ENCODE data around the gene DTX3. TPM values are rescaled to one million over a fixed set of nuclear protein-coding genes. Genes with fewer than 3 reads are reported as not detected.

Gene DTX3
- total RNA-seq, 1 donor from 2014 or later, result 83.0 TPM

DNA sequence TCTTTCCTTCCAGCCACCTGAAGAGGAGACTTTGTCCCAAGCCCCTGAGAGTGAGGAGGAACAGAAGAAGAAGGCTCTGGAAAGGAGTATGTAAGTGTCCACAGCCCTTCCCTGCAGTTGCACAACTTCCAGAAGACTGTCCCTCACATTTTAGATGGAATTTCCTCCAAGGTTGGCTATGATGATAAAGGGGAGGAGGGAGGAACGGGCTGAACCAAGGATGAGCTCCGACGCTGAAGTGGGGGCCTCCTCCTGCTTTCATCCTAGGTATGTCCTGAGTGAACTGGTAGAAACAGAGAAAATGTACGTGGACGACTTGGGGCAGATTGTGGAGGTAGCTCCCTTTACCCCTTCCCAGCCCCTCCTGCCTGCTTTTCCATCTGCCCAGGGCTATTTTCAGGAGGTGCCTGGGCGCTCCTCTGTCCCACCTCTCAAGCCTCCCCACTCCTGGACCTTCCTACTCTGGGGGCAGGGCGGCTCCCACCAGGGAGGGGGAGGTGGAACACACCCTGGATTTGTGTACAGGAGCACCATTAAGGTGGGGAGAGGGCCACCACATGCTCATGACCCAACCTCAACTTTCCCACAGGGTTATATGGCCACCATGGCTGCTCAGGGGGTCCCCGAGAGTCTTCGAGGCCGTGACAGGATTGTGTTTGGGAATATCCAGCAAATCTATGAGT lies 8.9 kb downstream of the DTX3 start:
- H3K4me1 Mint-ChIP-seq (ENCODE audit: low read depth), result peaks cover 6% of the 10 kb centered on the region
- H3K36me3 Mint-ChIP-seq (ENCODE audit: insufficient read depth), result peaks cover 17% of the 10 kb centered on the region
- no peak overlapping the region for H3K27ac Mint-ChIP-seq
- peaks cover 68% of the 10 kb centered on the region for H3K27me3 Mint-ChIP-seq
- no peak for DNase-seq (ENCODE audit: low spot score, unreplicated experiment)
- no peak overlapping the region for H3K4me3 Mint-ChIP-seq (ENCODE audit: low read depth)
- no peaks in the 10 kb centered on the region for H3K9me3 Mint-ChIP-seq (ENCODE audit: low read depth)
- TF ChIP-seq CTCF (IDR thresholded peaks at IDR 0.05; ENCODE audit: unreplicated experiment), result no peak

DNA sequence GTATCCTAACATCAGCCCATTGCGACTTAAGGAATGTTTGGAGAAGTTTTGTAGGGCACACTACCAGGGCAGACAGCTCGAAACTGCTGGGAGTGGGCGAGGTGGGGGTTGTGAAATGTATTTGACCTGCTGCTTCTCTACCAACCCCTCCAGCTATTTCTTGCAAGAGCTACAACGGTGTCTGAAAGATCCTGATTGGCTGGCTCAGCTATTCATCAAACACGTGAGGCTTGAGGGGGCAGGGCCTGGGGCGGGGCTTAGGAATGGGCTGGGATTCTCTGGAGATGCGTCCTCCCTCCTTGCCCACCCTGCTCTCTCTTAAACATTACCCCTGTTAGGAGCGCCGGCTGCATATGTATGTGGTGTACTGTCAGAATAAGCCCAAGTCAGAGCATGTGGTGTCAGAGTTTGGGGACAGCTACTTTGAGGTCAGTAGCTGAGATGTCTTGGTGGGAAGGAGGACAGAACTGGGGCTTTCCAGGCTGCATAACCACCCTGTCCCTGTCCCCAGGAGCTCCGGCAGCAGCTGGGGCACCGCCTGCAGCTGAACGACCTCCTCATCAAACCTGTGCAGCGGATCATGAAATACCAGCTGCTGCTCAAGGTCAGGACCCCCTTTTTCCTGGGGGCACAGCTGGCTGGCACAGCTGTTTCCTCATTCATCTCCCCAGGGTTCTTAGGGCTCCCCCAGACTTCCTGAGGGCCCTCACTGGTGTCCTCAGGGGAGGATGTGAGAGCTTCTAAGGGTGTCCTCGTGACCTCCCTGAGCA lies 9.7 kb downstream of the DTX3 start:
- H3K36me3 Mint-ChIP-seq (ENCODE audit: insufficient read depth), result peaks cover 14% of the 10 kb centered on the region
- no peak for TF ChIP-seq CTCF (IDR thresholded peaks at IDR 0.05; ENCODE audit: unreplicated experiment)
- no peaks in the 10 kb centered on the region for H3K9me3 Mint-ChIP-seq (ENCODE audit: low read depth)
- DNase-seq (ENCODE audit: low spot score, unreplicated experiment), result no peak
- H3K27me3 Mint-ChIP-seq, result peaks cover 70% of the 10 kb centered on the region
- H3K27ac Mint-ChIP-seq, result no peak overlapping the region
- H3K4me1 Mint-ChIP-seq (ENCODE audit: low read depth), result peaks cover 8% of the 10 kb centered on the region
- H3K4me3 Mint-ChIP-seq (ENCODE audit: low read depth), result no peak overlapping the region

- no peak for TF ChIP-seq CTCF (IDR thresholded peaks at IDR 0.05; ENCODE audit: unreplicated experiment)
- no peak overlapping the region for H3K27ac Mint-ChIP-seq
- H3K36me3 Mint-ChIP-seq (ENCODE audit: insufficient read depth), result peaks cover 13% of the 10 kb centered on the region
- H3K4me1 Mint-ChIP-seq (ENCODE audit: low read depth), result peaks cover 6% of the 10 kb centered on the region
- no peak overlapping the region for H3K4me3 Mint-ChIP-seq (ENCODE audit: low read depth)
- H3K27me3 Mint-ChIP-seq, result peaks cover 70% of the 10 kb centered on the region
- no peaks in the 10 kb centered on the region for H3K9me3 Mint-ChIP-seq (ENCODE audit: low read depth)
- no peak for DNase-seq (ENCODE audit: low spot score, unreplicated experiment)
These were observed 10.4 kb downstream of the DTX3 start for GRCh38 chr12:57614948-57615500.

DNA sequence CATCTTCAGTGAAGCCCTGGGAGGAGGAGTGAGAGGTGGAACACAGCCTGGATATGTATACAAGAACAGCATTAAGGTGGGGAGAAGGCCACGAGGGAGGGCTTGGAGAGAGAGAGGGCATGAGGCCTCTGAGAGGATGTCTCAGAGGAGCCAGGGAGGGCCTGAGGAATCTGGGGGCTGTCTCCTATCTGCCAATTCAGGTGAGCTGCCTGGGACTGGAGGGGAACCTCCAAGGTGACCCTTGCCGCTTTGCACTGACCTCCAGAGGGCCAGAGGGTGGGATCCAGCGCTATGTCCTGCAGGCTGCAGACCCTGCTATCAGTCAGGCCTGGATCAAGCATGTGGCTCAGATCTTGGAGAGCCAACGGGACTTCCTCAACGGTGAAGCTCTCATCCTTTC lies 11.0 kb downstream of the DTX3 start:
- H3K4me3 Mint-ChIP-seq (ENCODE audit: low read depth), result no peak overlapping the region
- no peak overlapping the region for H3K27ac Mint-ChIP-seq
- no peak for TF ChIP-seq CTCF (IDR thresholded peaks at IDR 0.05; ENCODE audit: unreplicated experiment)
- DNase-seq (ENCODE audit: low spot score, unreplicated experiment), result no peak
- H3K36me3 Mint-ChIP-seq (ENCODE audit: insufficient read depth), result peaks cover 13% of the 10 kb centered on the region
- peaks cover 3% of the 10 kb centered on the region for H3K4me1 Mint-ChIP-seq (ENCODE audit: low read depth)
- peaks cover 71% of the 10 kb centered on the region for H3K27me3 Mint-ChIP-seq
- no peaks in the 10 kb centered on the region for H3K9me3 Mint-ChIP-seq (ENCODE audit: low read depth)

GRCh38 chr12:57616383-57617101 lies 11.9 kb downstream of the DTX3 start:
- Mint-ChIP-seq H3K9me3 (ENCODE audit: low read depth) (no peaks in the 10 kb centered on the region), H3K27ac (no peak overlapping the region), H3K36me3 (ENCODE audit: insufficient read depth) (peaks cover 13% of the 10 kb centered on the region), H3K27me3 (peaks cover 80% of the 10 kb centered on the region), H3K4me3 (ENCODE audit: low read depth) (no peak overlapping the region), H3K4me1 (ENCODE audit: low read depth) (peaks cover 8% of the 10 kb centered on the region)
- no peak for TF ChIP-seq CTCF (IDR thresholded peaks at IDR 0.05; ENCODE audit: unreplicated experiment)
- DNase-seq (ENCODE audit: low spot score, unreplicated experiment), result no peak
